Mesothelial cell of epicardium (in vitro differentiated cells): ENCODE data around the gene ABCA2. TPM values are rescaled to one million over a fixed set of nuclear protein-coding genes. Genes with fewer than 3 reads are reported as not detected.

ENCODE experiments used
- DNase-seq, 2 experiments: peaks; one replicate each; pipeline ENCODE4 v3.0.0; 2021; ENCODE audit warnings: low spot score in 2 of 2; ENCODE audit not compliant: unreplicated experiment in 2 of 2
- H3K27ac Mint-ChIP-seq: 2 replicates; pipeline ENCODE4 v1.8.0; 2021; ENCODE audit warnings: mixed read lengths
- H3K27me3 Mint-ChIP-seq: 2 replicates; pipeline ENCODE4 v1.8.0; 2021; ENCODE audit warnings: low read depth, mixed read lengths
- H3K36me3 Mint-ChIP-seq: 2 replicates; pipeline ENCODE4 v1.8.0; 2021; ENCODE audit warnings: mixed read lengths
- H3K4me1 Mint-ChIP-seq: 2 replicates; pipeline ENCODE4 v1.8.0; 2021; ENCODE audit warnings: mixed read lengths
- H3K4me3 Mint-ChIP-seq: 2 replicates; pipeline ENCODE4 v1.8.0; 2021; ENCODE audit warnings: mild to moderate bottlenecking, moderate library complexity, mixed read lengths
- H3K9me3 Mint-ChIP-seq: 2 replicates; pipeline ENCODE4 v1.8.0; 2021; ENCODE audit warnings: mixed read lengths
- CTCF ChIP-seq: fragments of 200-600 bp; sonication (generic); IDR thresholded peaks from one replicate; pipeline ENCODE4 v1.5.0; 2021; ENCODE audit warnings: antibody characterized with exemption; ENCODE audit not compliant: unreplicated experiment
- total RNA-seq: library from RNA; stranded (reverse); gene quantifications from 3 replicates; pipeline ENCODE4 v1.2.1, GENCODE V29; 2021

Gene ABCA2
- total RNA-seq, 1 donor from 2014 or later = 58.7 TPM

GRCh38 chr9:136958898-136959850 is 68.9 kb downstream of the ABCA2 start:
- H3K36me3 Mint-ChIP-seq = no peaks in the 10 kb centered on the region
- no peak for TF ChIP-seq CTCF
- DNase-seq = no peak
- H3K4me3 Mint-ChIP-seq = no peak overlapping the region
- no peak overlapping the region for H3K27ac Mint-ChIP-seq
- H3K4me1 Mint-ChIP-seq = peaks cover 6% of the 10 kb centered on the region
- H3K9me3 Mint-ChIP-seq = peaks cover 8% of the 10 kb centered on the region
- H3K27me3 Mint-ChIP-seq = no peaks in the 10 kb centered on the region

- no peak overlapping the region for H3K27ac Mint-ChIP-seq
- H3K27me3 Mint-ChIP-seq = no peaks in the 10 kb centered on the region
- DNase-seq = no peak
- H3K9me3 Mint-ChIP-seq = peaks cover 8% of the 10 kb centered on the region
- no peak overlapping the region for H3K4me3 Mint-ChIP-seq
- no peak for TF ChIP-seq CTCF
- H3K4me1 Mint-ChIP-seq = peaks cover 6% of the 10 kb centered on the region
- H3K36me3 Mint-ChIP-seq = no peaks in the 10 kb centered on the region
Measured at GRCh38 chr9:136958473-136958872, 69.6 kb downstream of the ABCA2 start.

GRCh38 chr9:136957901-136958300 is 70.1 kb downstream of the ABCA2 start:
- Mint-ChIP-seq H3K27ac (no peak overlapping the region), H3K4me1 (peaks cover under 1% of the 10 kb centered on the region), H3K4me3 (no peak overlapping the region), H3K9me3 (peaks cover 8% of the 10 kb centered on the region), H3K36me3 (no peaks in the 10 kb centered on the region), H3K27me3 (no peaks in the 10 kb centered on the region)
- DNase-seq = no peak
- TF ChIP-seq CTCF = no peak

GRCh38 chr9:136957461-136957860 is 70.6 kb downstream of the ABCA2 start:
- Mint-ChIP-seq H3K4me1 (no peaks in the 10 kb centered on the region), H3K36me3 (no peaks in the 10 kb centered on the region), H3K27me3 (no peaks in the 10 kb centered on the region), H3K9me3 (peaks cover 8% of the 10 kb centered on the region), H3K27ac (no peak overlapping the region), H3K4me3 (no peak overlapping the region)
- no peak for TF ChIP-seq CTCF
- DNase-seq = no peak

Other genes starting within 250 kb of the ABCA2 start
- 70.4 to 72.4 TPM (median 71.7 TPM) in 3 replicates for gene TMEM141, start 236.9 kb downstream of the ABCA2 start, total RNA-seq
- 25.1 to 29.1 TPM (median 26.5 TPM) in 3 replicates for gene CCDC183, start 231.9 kb downstream of the ABCA2 start, total RNA-seq
- 120 to 124 TPM (median 122 TPM) in 3 replicates for gene RABL6, start 220.3 kb downstream of the ABCA2 start, total RNA-seq
- 3.1 to 3.8 TPM (median 3.6 TPM) in 3 replicates for gene AJM1, start 185.8 kb downstream of the ABCA2 start, total RNA-seq
- 159 to 168 TPM (median 168 TPM) in 3 replicates for gene PHPT1, start 178.8 kb downstream of the ABCA2 start, total RNA-seq
- 20.1 to 22.6 TPM (median 20.3 TPM) in 3 replicates for gene MAMDC4, start 175.9 kb downstream of the ABCA2 start, total RNA-seq
- gene EDF1, start 161.9 kb downstream of the ABCA2 start, total RNA-seq = 275 to 294 TPM (median 275 TPM) in 3 replicates
- gene TRAF2, start 141.7 kb downstream of the ABCA2 start, total RNA-seq = 16.0 to 18.1 TPM (median 17.4 TPM) in 3 replicates
- gene FBXW5, start 83.5 kb downstream of the ABCA2 start, total RNA-seq = 58.9 to 62.3 TPM (median 59.8 TPM) in 3 replicates
- gene C8G, start 83.0 kb downstream of the ABCA2 start, total RNA-seq = 1.5 to 2.5 TPM (median 1.5 TPM) in 3 replicates
- 13.3 to 15.9 TPM (median 13.8 TPM) in 3 replicates for gene LCN12, start 76.0 kb downstream of the ABCA2 start, total RNA-seq
- gene PTGDS, start 50.7 kb downstream of the ABCA2 start, total RNA-seq = 52.6 to 58.0 TPM (median 53.5 TPM) in 3 replicates
- gene LCNL1, start 45.2 kb downstream of the ABCA2 start, total RNA-seq = 4.7 to 5.7 TPM (median 5.5 TPM) in 3 replicates
- gene PAXX, start 35.8 kb downstream of the ABCA2 start, total RNA-seq = 51.1 to 58.3 TPM (median 53.1 TPM) in 3 replicates
- gene CLIC3, start 31.7 kb downstream of the ABCA2 start, total RNA-seq = 1.5 to 2.9 TPM (median 1.7 TPM) in 3 replicates
- gene FUT7, start 3.9 kb upstream of the ABCA2 start, total RNA-seq = 0.09 to 0.13 TPM in 2 of 3 replicates, not detected in the other
- 75.8 to 84.0 TPM (median 77.9 TPM) in 3 replicates for gene NPDC1, start 17.9 kb upstream of the ABCA2 start, total RNA-seq
- 4.8 to 6.3 TPM (median 5.2 TPM) in 3 replicates for gene ENTPD2, start 25.8 kb upstream of the ABCA2 start, total RNA-seq
- 5.7 to 6.2 TPM (median 5.9 TPM) in 3 replicates for gene SAPCD2, start 42.3 kb upstream of the ABCA2 start, total RNA-seq
- gene UAP1L1, start 49.3 kb upstream of the ABCA2 start, total RNA-seq = 4.6 to 5.7 TPM (median 5.5 TPM) in 3 replicates
- gene MAN1B1, start 58.7 kb upstream of the ABCA2 start, total RNA-seq = 61.1 to 65.1 TPM (median 61.2 TPM) in 3 replicates
- 149 to 159 TPM (median 157 TPM) in 3 replicates for gene DPP7, start 86.5 kb upstream of the ABCA2 start, total RNA-seq
- gene GRIN1, start 110.9 kb upstream of the ABCA2 start, total RNA-seq = 0.58 to 0.99 TPM (median 0.64 TPM) in 3 replicates
- gene LRRC26, start 141.8 kb upstream of the ABCA2 start, total RNA-seq = not detected in 3 replicates
- not detected in 3 replicates for gene TMEM210, start 143.8 kb upstream of the ABCA2 start, total RNA-seq
- gene ANAPC2, start 160.3 kb upstream of the ABCA2 start, total RNA-seq = 86.1 to 89.3 TPM (median 87.1 TPM) in 3 replicates
- 40.9 to 43.8 TPM (median 42.8 TPM) in 3 replicates for gene SSNA1, start 160.4 kb upstream of the ABCA2 start, total RNA-seq
- 16.7 to 18.5 TPM (median 17.6 TPM) in 3 replicates for gene TPRN, start 172.5 kb upstream of the ABCA2 start, total RNA-seq
- gene TMEM203, start 177.4 kb upstream of the ABCA2 start, total RNA-seq = 32.7 to 35.5 TPM (median 33.0 TPM) in 3 replicates
- 22.4 to 24.3 TPM (median 23.5 TPM) in 3 replicates for gene NDOR1, start 177.5 kb upstream of the ABCA2 start, total RNA-seq
- 13.6 to 16.0 TPM (median 13.9 TPM) in 3 replicates for gene RNF208, start 194.0 kb upstream of the ABCA2 start, total RNA-seq
- 1.5 to 1.9 TPM (median 1.7 TPM) in 3 replicates for gene CYSRT1, start 196.9 kb upstream of the ABCA2 start, total RNA-seq
- 0.16 to 0.41 TPM (median 0.29 TPM) in 3 replicates for gene RNF224, start 199.3 kb upstream of the ABCA2 start, total RNA-seq
- 0.23 to 0.27 TPM in 2 of 3 replicates, not detected in the other for gene SLC34A3, start 202.7 kb upstream of the ABCA2 start, total RNA-seq
- gene TUBB4B, start 213.1 kb upstream of the ABCA2 start, total RNA-seq = 146 to 152 TPM (median 148 TPM) in 3 replicates
- 0.18 to 0.29 TPM in 2 of 3 replicates, not detected in the other for gene STPG3, start 223.0 kb upstream of the ABCA2 start, total RNA-seq
- 51.6 to 54.8 TPM (median 53.3 TPM) in 3 replicates for gene NELFB, start 227.1 kb upstream of the ABCA2 start, total RNA-seq
- 5.7 to 6.5 TPM (median 6.5 TPM) in 3 replicates for gene TOR4A, start 249.5 kb upstream of the ABCA2 start, total RNA-seq